Stimulated activated CD4-positive, alpha-beta T cell treated with anti-CD3 and anti-CD28 coated beads, Interleukin-1b, Interleukin-23, amount 100 ng/mL, for 1 hour (primary cell): ENCODE data around the gene WDR13.
"Not testable (repeated sequence)": the region's sequence is repeated elsewhere in the genome, so short reads cannot be mapped to it uniquely, and the experiment has no call there.

Experiments used
- DNase-seq, 2 donors: peaks; one replicate each; pipeline ENCODE4 v3.0.0-alpha.2; 2020; ENCODE audit warnings: low read depth in 2 of 2

Gene WDR13

GRCh38 chrX:48592971-48593370, 4.3 kb upstream of the WDR13 start:
- no peak for DNase-seq

- no peak for DNase-seq
These were observed 1.4 kb upstream of the WDR13 start for GRCh38 chrX:48595929-48596328.

GRCh38 chrX:48598614-48599013, 1.3 kb downstream of the WDR13 start:
- no peak for DNase-seq

GRCh38 chrX:48599341-48599740, 2.0 kb downstream of the WDR13 start:
- no peak for DNase-seq

GRCh38 chrX:48600226-48600625, 2.9 kb downstream of the WDR13 start:
- no peak for DNase-seq

GRCh38 chrX:48601741-48602394, 4.6 kb downstream of the WDR13 start:
- DNase-seq: no peak

GRCh38 chrX:48604701-48605100, 7.4 kb downstream of the WDR13 start:
- DNase-seq: no peak

GRCh38 chrX:48606091-48606490, 8.8 kb downstream of the WDR13 start:
- DNase-seq: no peak

GRCh38 chrX:48611703-48612102, 14.4 kb downstream of the WDR13 start:
- no peak for DNase-seq

GRCh38 chrX:48613502-48614160, 16.3 kb downstream of the WDR13 start:
- DNase-seq: no peak

GRCh38 chrX:48616576-48616975, 19.3 kb downstream of the WDR13 start:
- no peak for DNase-seq

GRCh38 chrX:48617542-48618340, 20.4 kb downstream of the WDR13 start:
- no peak for DNase-seq

- DNase-seq: no peak
These were observed 29.4 kb downstream of the WDR13 start for GRCh38 chrX:48626401-48627298.

GRCh38 chrX:48631376-48632090, 34.2 kb downstream of the WDR13 start:
- DNase-seq: peak; percentile 1 to 23

- DNase-seq: no peak
These were observed 34.9 kb downstream of the WDR13 start for GRCh38 chrX:48632207-48632606.

- DNase-seq: no peak
These were observed 39.0 kb downstream of the WDR13 start for GRCh38 chrX:48636301-48636700.

GRCh38 chrX:48636776-48637175, 39.5 kb downstream of the WDR13 start:
- no peak for DNase-seq

- no peak for DNase-seq
These were observed 48.4 kb downstream of the WDR13 start for GRCh38 chrX:48645669-48646068.

GRCh38 chrX:48648336-48648751, 51.1 kb downstream of the WDR13 start:
- DNase-seq: no peak

- no peak for DNase-seq
These were observed 51.8 kb downstream of the WDR13 start for GRCh38 chrX:48649102-48649501.

- not testable (repeated sequence) for DNase-seq
These were observed 54.8 kb downstream of the WDR13 start for GRCh38 chrX:48652055-48652579.
